GM19240 (cell line): ENCODE results near the gene OR51E1.

Source experiments
- DNase-seq: peaks from one replicate; pipeline ENCODE4 v3.0.0; 2011; ENCODE audit warnings: low spot score; ENCODE audit not compliant: insufficient read length

The OR51E1 gene

DNA sequence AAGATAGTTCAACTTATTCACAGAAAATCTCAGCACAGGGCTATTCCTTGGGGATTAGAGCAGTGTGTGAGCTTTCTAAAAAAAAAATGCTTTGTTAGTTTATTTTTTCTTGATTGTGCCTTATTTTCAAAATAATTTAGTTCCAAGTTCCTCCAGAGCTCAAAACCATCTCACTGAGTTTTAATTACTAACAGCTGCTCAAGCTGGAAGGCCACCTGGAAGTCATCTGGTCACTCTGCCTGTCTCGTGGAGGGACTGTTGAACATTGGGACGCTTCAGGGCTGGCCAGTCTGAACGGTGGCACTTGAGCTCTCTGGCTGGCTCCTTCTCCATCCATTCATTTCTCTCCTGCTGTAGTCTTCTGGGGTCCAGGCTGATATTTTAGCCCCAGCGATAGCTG lies 4.0 kb downstream of the OR51E1 start:
- no peak for DNase-seq

DNA sequence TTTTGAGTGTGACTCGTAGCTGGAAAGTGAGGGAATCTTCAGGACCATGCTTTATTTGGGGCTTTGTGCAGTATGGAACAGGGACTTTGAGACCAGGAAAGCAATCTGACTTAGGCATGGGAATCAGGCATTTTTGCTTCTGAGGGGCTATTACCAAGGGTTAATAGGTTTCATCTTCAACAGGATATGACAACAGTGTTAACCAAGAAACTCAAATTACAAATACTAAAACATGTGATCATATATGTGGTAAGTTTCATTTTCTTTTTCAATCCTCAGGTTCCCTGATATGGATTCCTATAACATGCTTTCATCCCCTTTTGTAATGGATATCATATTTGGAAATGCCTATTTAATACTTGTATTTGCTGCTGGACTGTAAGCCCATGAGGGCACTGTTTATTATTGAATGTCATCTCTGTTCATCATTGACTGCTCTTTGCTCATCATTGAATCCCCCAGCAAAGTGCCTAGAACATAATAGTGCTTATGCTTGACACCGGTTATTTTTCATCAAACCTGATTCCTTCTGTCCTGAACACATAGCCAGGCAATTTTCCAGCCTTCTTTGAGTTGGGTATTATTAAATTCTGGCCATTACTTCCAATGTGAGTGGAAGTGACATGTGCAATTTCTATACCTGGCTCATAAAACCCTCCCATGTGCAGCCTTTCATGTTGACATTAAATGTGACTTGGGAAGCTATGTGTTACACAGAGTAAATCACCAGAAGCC lies 11.0 kb downstream of the OR51E1 start:
- no peak for DNase-seq

DNA sequence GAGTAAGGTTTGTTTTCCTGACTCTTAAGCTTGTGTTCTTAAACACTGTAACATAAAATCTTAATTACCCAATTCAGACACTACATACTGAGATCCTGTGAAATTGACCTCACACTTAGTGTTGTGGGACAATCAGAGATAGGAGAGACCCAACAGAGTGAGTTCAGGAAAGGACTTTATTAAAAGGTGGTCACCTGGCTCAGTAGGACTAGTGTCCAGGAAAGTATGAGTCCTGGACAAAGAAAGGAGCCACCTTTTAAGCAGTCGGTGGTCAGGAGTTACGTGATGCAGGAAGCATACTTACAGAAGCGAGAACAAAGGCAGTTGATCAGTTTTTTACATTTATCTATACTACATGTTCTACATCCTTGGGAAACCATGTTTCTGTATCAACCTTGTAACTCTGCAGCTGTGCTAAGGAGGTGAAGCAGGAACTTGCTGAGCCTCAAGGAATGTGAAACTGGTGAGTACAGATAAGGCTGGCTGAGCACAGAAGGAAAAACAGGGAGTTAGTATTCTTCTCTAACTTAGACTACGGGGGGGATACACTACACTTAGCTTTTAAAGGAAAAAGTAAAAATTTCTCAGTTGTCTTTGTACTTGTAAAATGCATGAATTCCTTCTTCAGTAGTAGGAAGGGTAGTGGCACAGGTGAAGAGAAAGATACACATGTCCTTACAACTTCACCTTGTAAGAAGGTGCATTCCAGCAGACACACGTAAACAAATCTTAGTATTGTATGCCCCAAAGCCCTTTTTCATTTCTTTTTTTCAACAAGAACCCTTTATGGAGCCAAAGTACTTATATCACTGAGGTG lies 15.1 kb downstream of the OR51E1 start:
- DNase-seq: no peak

DNA sequence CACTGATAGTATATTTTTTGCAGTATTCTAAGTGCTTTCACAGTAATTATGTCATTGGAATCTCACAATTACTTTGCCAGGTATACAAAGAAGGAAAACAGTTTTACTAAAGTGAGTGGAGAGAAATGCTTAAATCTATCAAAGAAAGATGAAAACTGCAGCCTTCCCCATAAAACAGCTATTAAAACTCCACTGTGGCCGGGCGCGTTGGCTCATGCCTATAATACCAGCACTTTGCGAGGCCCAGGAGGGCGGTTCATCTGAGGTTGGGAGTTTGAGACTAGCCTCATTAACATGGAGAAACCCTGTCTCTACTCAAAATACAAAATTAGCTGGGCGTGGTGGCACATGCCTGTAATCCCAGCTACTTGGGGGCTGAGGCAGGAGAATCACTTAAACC lies 19.1 kb downstream of the OR51E1 start:
- DNase-seq: no peak

DNA sequence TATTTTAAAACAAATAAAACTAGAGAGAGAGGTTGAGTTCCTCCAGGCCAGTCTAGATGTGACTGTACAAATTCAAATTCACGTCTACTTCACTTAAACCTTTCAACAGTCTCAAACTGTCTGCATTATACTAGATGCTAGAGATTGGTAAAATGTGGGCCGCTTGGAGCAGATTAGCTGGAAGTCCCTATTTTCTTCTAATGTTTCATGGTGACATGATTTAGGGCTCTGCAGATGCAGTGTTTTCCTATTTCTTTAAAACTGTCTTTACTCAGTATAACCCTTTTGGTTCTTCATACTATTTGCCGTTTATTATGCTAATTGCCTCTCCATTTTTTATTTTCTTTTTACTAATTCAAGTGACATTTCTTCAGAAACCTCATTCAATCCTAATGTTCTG lies 20.4 kb downstream of the OR51E1 start:
- DNase-seq: no peak

DNA sequence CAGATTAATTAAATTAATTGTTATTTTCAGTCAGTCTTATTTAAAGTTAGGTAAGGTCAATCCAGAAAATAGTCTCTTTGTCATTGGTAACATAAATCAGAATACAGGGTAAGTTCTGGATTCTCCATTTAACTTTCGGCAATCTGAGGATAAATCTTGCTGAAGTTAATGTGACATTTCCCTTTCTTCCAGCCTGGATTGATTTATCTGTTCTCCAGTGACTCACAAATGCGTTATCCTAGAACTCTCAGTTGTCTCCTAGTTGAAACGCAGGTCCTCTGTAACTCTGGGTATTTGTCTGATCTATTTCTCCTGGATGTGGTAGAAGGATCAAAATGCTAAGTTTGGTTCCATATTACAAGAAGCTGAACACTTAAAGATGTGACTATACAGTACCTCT lies 21.0 kb downstream of the OR51E1 start:
- DNase-seq: no peak

DNA sequence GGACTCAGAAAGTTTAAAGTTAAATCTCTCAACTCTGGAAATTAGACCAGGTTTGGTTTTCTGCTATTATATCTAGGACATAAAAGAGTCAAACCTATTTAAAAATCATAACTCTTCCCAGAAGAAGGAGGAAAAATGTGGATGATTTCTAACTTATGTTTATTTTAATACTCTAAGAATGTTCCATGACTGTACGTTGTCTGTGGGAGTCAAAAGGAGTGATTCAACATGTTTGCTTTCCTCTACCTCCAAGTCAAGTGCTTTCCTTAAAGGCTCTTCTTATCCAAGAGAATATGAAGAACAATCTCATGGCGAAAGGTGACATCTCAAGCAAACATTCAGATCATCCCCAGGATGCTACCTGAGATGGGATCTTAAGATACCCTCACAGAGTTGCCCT lies 21.6 kb downstream of the OR51E1 start:
- no peak for DNase-seq

DNA sequence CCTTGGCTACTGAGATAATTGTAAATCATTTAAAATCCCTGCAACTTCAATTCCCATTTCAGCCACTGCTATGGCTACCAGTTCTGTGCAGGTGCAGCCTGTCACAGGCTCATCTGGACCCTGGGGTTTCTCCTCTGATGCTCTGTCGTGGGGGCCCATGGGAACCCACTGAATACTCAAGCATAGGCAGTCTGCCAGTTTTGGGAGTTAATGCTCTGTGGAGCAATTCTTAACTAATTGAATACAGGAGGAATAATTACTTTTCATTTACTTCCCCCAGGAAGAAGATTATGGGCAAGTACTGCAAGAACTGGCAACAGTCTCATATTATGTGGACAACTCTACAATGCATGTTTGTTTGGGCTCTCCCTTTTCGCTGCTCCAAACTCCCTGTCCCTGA lies 28.0 kb downstream of the OR51E1 start:
- DNase-seq: no peak

DNA sequence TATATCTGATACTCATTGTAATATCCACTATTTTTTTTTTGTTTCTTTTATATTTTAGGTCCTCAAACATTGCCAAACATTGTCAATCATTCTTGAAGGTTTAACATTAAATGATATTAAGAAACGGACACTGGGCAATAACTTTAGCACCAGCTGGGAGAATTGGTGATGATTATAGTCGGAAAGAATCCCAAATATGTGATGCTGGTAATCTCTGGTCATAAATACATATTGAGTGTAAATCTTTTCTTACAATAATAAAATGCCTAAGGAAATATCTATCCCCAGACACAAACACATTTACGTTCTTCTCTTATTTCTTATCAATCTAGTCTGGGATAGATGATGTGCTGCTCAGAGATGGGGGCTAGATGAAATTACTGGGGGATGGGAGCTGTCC lies 28.7 kb downstream of the OR51E1 start:
- no peak for DNase-seq

DNA sequence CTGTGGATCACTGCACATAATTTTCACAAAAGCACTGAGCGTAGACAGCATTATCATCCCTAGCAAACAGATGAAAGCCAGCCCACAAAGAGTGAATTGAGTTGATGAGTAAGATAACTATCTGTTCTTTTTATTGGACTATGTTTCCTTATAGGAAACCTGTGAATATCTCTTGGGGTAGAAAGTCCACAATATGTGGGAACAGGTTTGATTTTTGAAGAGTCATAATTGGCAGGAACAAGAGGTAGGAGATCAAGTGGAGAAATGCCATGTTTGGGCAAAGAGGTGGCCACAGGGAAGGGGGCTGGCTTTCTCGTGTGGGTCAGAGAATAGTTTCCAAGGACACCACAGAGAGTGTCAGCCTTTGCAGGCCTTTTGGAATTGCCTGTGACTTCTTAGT lies 30.0 kb downstream of the OR51E1 start:
- DNase-seq: no peak

DNA sequence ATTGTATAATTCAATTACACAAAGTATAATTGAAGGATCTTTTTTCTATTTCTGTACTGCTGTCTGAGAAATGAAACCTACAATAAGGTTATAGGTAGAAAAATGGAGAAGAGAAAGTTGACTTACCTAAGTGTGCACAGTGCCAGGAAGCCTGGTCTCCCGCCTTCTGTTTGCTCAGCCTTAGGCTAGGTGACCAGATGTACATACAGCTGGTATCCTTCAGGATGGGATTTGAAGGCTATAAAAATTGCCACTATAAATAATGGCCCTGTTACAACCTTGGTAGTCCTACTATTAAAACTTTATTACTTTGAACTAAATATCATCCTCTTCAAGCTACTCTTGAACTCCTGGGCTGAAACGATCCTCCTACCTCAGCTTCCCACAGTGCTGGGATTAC lies 34.2 kb downstream of the OR51E1 start:
- DNase-seq: no peak

DNA sequence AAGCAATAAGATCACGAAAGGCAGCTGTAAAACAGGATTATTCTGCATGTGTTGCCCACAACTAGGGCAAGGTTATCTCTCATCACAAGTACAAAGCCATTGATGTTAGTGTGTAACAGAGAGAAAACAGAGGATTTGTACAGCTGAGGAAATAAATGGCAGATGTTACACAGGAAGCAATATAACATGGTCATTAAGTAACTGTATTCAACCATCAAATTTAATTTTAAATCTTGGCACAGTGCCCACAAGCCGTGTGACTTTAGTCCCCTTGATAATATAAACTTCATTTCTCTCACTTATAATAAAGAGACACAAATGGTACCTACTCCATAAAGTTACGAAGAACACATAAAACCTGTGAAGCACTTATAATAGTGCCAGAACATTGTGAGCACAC lies 36.6 kb downstream of the OR51E1 start:
- DNase-seq: no peak

DNA sequence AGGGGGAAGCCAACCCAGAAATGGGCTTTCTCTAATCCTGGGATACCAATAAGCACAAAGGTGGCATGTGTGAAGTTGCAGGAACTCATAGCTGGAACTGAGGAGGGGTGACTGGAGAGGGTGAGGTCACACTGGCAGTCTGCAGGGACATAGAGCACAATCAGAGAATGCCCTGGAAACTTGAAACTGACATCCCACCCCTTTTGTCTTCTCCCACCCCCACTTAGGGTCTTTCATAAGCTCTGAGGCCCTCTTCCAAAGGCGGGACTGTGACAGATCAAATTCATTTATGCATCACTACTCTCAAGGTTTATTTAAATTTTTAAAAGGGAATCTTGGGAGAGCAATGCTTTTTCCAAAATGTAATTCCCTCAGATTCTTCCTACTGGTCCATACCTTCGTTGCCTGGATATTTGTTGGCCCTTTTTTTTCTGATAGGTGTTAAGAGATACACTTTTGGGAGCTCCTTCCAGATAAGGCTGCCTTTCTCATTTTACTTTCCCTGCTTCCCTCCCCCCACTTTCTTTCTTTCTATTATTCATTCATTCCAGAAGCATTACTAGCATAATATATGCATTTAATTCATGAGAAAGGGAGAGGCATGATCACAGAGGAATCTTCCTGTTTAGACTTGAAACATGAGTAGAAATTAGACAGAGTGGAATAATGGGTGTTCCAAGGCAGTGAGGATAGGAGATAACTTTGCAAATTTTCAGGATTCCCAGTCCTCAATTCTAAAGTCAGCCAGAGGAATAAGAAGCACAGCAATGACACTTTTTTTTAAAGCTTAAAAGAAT lies 39.0 kb downstream of the OR51E1 start:
- DNase-seq: no peak

DNA sequence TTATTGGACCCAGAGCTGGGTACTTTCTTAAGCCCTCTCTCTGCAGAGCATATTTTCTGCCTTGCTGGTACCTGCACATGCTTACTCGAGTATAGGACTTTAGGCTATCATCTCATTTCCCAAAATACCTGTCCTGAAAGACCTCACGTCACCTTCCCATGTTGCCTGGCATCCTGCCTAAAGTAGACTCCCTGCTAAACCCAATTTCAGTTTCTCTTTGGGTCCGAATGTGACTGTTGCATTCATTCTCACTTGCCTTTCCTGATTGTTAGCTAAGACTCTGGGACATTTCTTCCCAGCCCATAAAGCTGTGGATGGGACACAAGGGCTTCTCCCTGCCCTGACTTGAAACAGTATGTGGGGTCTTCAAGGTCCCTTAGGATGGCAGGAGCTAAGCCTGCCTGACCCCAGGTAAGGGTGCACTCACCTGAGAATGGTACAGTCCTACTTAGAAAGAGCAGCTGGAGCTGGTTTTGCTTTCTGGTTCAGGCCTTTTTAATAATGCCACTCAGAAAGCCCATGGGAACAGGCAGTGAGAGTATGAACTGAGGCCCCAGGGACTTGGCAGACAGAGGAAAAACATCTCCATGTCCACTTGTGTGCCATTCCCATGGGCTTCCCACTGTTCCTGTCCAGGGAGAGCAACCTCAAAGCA lies 41.0 kb downstream of the OR51E1 start:
- DNase-seq: no peak

DNA sequence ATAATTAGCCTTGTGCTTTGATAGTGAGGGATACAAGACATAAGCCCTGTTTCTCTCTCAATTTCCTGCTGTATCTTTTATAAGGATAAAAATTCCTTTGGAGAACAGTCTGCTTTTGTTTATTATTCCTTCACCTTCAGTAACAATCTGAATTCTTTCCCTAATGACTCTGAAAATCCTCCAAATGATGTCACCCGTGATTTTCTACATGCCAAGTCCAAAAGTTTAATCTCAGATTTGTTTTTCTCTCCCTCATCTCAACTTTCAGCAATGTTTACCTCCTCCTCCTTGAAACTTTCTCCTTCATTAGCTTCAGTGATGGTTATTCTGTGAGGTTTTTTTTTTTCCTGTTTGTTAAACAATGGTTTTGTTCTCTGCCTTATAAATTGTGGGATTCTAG lies 51.7 kb downstream of the OR51E1 start:
- no peak for DNase-seq

DNA sequence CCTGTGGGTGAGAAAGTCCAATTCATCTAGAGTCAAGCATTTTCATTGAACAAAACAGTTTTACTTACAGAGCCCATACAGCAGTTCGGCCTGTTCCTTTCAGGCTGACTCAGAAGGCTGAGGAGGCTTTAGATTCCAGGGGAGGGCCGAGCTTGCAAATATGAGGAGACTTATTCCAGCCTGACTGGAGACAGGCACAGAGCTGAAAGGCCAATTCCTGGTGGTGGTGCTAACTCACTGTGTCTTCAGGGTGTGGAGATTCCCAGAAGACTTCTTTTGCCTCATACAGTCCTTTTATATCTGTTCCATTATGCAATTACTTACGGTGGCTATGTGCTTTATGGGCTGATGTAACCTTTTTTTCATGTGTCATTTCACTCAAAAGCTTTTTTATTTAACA lies 53.8 kb downstream of the OR51E1 start, which contains the start of gene OR51E2:
OR51E2 (minus strand) TSS at position 269 of the 400 bp plus-strand sequence. CDS start 15,142 bp downstream, outside the sequence.
- no peak for DNase-seq

DNA sequence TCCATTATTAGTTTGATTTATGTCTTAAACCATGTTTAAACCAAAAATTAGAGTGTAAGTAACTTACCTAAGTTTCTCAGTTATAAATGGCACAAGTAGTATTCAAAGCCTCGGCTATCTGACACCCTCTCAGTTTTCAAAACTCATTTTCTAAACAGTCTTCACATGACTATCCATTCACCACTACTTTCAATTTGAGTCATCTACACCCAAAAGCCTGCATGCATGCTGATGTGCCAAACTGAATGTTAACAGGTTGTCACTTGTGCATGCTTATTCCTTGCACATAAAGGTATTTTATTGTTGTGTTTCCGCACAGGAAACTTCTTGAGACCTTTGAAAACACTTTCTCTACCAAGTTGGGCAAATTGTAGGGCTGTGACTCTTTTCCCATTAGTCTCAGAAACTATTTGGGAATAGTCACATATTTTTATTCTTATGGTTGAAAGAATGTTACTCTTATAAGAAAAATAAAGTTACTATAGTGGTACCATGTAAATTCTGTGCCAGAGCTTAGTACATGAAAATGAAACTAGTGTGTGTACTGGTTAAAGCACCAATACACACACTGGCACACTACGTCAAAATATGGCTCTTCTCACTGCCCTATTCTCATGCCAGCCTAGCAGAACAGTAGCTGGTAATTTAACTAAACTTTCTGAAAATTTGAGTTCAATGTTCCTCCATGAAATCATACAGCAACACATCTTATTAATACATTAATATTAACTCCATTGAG lies 56.1 kb downstream of the OR51E1 start:
- peak; percentile 11 for DNase-seq

DNA sequence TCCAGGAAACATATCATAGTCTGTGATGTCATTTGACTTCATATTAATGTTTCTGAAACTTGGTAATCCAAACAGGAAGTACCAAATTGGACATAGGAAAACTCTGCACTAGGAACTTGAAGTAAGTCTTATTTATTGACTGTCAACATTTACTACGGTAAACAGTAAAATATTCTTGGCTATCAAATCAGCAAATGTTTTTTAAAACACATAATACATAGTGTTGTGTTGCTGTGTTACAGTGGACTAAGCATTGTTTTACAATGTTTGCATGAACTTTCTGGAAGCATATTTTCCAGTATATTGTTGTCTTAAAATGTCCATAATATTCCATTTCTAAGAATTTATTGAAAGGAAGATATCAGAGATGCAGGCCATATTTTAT lies 56.6 kb downstream of the OR51E1 start:
- no peak for DNase-seq

DNA sequence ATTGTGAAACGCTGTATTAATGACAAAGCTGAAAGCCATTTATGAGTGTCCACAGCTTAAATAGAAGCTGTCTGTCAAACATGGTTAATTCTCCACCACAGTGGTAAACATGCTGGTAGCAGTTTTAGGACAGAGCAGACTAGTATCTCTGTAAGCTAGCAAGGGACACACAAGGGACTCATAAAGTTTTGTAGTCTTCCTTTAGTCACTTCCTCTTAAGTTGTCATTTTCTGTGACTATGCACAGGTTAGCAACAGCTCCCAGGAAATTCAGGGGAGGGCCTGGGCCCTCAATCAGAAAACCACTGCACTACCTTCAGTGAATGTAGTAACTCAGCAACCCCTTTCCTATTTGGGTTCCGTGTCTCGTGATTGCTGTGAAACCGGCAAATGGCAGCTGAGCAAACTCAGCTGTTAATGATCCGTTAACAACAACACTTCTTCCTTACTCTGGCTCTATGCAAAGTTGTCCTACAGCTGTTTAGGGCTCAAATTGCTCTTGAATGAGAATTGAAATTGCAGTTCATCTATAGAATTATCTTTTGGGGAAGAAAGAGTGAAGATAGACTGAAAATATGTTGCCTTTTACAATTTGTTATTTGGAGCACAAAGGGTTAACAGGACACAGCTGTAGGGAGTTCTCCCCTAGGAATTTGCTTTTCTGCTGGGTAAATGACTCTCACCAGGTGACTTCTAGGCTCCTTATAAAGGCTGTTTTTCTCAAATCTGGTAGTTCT lies 60.4 kb downstream of the OR51E1 start, which contains the start of gene MMP26:
MMP26 (plus strand) TSS at position 731 of the 736 bp plus-strand sequence.
- DNase-seq: no peak

DNA sequence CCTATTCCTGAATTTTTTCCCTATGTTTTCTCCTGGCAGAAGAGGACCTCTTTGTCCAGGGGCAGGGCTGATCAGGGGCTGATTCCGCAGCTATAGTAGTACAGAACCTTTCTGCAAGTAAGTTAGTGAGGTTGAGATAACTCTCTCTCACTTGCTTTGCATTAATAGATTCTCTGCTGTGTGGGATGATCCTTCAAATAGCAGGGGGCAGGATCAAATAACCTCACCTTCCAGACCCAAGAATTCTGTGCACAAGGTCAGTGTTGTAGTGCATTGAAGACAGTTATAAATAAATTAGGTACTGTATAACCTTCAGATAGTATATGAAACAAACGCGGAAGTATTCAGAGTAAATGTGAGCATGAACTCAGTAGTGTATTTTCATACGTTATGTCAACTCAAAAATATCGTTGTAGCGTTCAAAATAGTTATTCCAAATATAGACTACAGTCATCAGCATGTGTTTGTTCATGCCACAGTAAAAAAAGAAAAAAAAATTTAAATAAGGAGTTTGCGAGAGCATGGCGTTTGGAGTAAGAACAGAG lies 61.1 kb downstream of the OR51E1 start:
- no peak for DNase-seq
